GM12892 (cell line): ENCODE results near the gene LSAMP.

Experiments used
- POLR2A ChIP-seq: IDR thresholded peaks from 2 replicates; pipeline ENCODE4 v1.6.1; 2011; ENCODE audit warnings: low read depth, low read length, control low read depth
- POLR2AphosphoS5 ChIP-seq: IDR thresholded peaks from 2 replicates; pipeline ENCODE4 v1.6.1; 2011; ENCODE audit warnings: low read depth, low read length, control low read depth
- TAF1 ChIP-seq: IDR thresholded peaks from 2 replicates; pipeline ENCODE4 v1.6.1; 2011; ENCODE audit warnings: low read depth, mild to moderate bottlenecking, control low read depth, low read length, borderline replicate concordance

DNA sequence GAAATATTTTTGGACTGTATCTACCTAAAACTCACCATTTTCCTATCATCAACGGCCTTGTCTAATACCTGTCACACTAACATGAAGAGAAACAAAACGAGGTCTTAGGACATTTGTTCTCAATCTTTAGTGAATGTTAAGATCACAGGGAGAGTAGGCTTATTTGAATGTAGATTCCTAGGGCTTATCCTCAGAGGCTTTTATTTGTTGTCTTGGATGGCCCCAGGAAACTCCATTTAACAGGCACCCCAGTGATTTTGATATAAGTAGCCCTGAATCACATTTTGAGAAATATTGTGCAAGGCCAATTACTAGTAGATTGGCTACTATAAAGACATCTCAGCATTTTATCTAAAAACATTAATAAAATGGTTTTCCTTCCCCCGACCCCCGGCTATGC lies 454.6 kb downstream of the LSAMP start:
- TF ChIP-seq POLR2AphosphoS5: no peak
- no peak for TF ChIP-seq TAF1
- no peak for TF ChIP-seq POLR2A
